HEK293 (cell line): ENCODE results near the gene FDX2.

Experiments used
- CTCF ChIA-PET: fragments of 350-600 bp; formaldehyde crosslinking; extraction: SDS; loops from one replicate; lab custom pipeline; 2021; ENCODE audit warnings: antibody characterized with exemption; lab: Yijun Ruan, JAX
- POLR2A ChIA-PET: fragments of 300-600 bp; formaldehyde crosslinking; extraction: SDS; loops from one replicate; lab custom pipeline; 2020; ENCODE audit warnings: antibody characterized with exemption, inconsistent platforms; lab: Yijun Ruan, JAX
- H3K27ac ChIP-seq: fragments of 200-500 bp; sonication (Bioruptor generic); 2 replicates; pipeline ENCODE4 v1.5.1; 2014; ENCODE audit warnings: low read depth, low read length, control low read depth, inconsistent platforms; ENCODE audit errors: extremely low read depth
- H3K36me3 ChIP-seq, 2 experiments: fragments of 200-500 bp in 1 of 2; sonication (Bioruptor generic) in 1 of 2; 1 replicate in 1 of 2; 2 replicates in 1 of 2; pipeline ENCODE4 v1.5.1; 2014 to 2017; ENCODE audit warnings: inconsistent platforms in 2 of 2, low read length in 2 of 2; ENCODE audit not compliant: control insufficient read depth in 2 of 2, insufficient read depth in 1 of 2
- H3K4me1 ChIP-seq: fragments of 200-500 bp; sonication (Bioruptor generic); 2 replicates; pipeline ENCODE4 v1.5.1; 2014; ENCODE audit warnings: mild to moderate bottlenecking, low read length, inconsistent platforms; ENCODE audit not compliant: control insufficient read depth, insufficient read depth
- H3K4me3 ChIP-seq: 2 replicates; pipeline ENCODE4 v1.5.1; 2011; ENCODE audit warnings: low read depth, mild to moderate bottlenecking, control low read depth, low read length, moderate library complexity
- H3K9me3 ChIP-seq: fragments of 200-500 bp; sonication (Bioruptor generic); 2 replicates; pipeline ENCODE4 v1.5.1; 2014; ENCODE audit warnings: low read depth, low read length, inconsistent platforms; ENCODE audit not compliant: control insufficient read depth, insufficient read depth
- GLI4 ChIP-seq: fragments of 450-650 bp; formaldehyde crosslinking; IDR thresholded peaks from 2 replicates; pipeline ENCODE4 v1.5.1; 2016; ENCODE audit warnings: missing biosample characterization, missing genetic modification characterization
- ZBTB48 ChIP-seq: fragments of 450-650 bp; formaldehyde crosslinking; IDR thresholded peaks from 2 replicates; pipeline ENCODE4 v1.5.1; 2016; ENCODE audit warnings: missing biosample characterization, missing genetic modification characterization
- ZNF112 ChIP-seq: fragments of 450-650 bp; formaldehyde crosslinking; IDR thresholded peaks from 2 replicates; pipeline ENCODE4 v1.5.0; 2017; ENCODE audit warnings: missing biosample characterization, missing genetic modification characterization
- ZNF202 ChIP-seq: fragments of 450-650 bp; formaldehyde crosslinking; IDR thresholded peaks from 2 replicates; pipeline ENCODE4 v1.5.1; 2016; ENCODE audit warnings: missing biosample characterization, missing genetic modification characterization, borderline replicate concordance
- ZNF513 ChIP-seq: fragments of 450-650 bp; IDR thresholded peaks from 2 replicates; pipeline ENCODE4 v1.5.1; 2018; ENCODE audit warnings: missing biosample characterization, missing genetic modification characterization
- TF ChIP-seq, protein P1 (sequence below): fragments of 450-650 bp; formaldehyde crosslinking; IDR thresholded peaks from 2 replicates; pipeline ENCODE4 v1.5.1; 2016; ENCODE audit warnings: missing biosample characterization, missing genetic modification characterization, low read depth
- TF ChIP-seq, protein P2 (sequence below): fragments of 450-650 bp; formaldehyde crosslinking; IDR thresholded peaks from 2 replicates; pipeline ENCODE4 v1.5.1; 2016; ENCODE audit warnings: missing biosample characterization, missing genetic modification characterization, borderline replicate concordance
- TF ChIP-seq, protein P3 (sequence below): fragments of 450-650 bp; formaldehyde crosslinking; IDR thresholded peaks from 2 replicates; pipeline ENCODE4 v1.5.1; 2016; ENCODE audit warnings: missing biosample characterization, missing genetic modification characterization
- TF ChIP-seq, protein P4 (sequence below): fragments of 450-650 bp; formaldehyde crosslinking; IDR thresholded peaks from 2 replicates; pipeline ENCODE4 v1.5.1; 2016; ENCODE audit warnings: missing biosample characterization, missing genetic modification characterization, borderline replicate concordance

The FDX2 gene

GRCh38 chr19:10327793-10328192 is 12.0 kb upstream of the FDX2 start:
- Histone ChIP-seq H3K36me3 (peaks cover 43 to 90% of the 10 kb centered on the region in 2 experiments; a peak in 2 of 3 replicates), H3K9me3 (no peaks in the 10 kb centered on the region), H3K4me1 (no peaks in the 10 kb centered on the region), H3K4me3 (no peak overlapping the region), H3K27ac (no peak overlapping the region)
- ChIA-PET CTCF (interaction anchor here (1.0 to 1.1 kb wide), 2 partner anchors 22 to 61 kb away, joined by 3 read pairs; no protein-coding TSS in a partner anchor), POLR2A (interaction anchor here (0.7 kb wide), 1 partner anchor 569 kb away, joined by 3 read pairs; no protein-coding TSS in a partner anchor)
- TF ChIP-seq, protein P1, sequence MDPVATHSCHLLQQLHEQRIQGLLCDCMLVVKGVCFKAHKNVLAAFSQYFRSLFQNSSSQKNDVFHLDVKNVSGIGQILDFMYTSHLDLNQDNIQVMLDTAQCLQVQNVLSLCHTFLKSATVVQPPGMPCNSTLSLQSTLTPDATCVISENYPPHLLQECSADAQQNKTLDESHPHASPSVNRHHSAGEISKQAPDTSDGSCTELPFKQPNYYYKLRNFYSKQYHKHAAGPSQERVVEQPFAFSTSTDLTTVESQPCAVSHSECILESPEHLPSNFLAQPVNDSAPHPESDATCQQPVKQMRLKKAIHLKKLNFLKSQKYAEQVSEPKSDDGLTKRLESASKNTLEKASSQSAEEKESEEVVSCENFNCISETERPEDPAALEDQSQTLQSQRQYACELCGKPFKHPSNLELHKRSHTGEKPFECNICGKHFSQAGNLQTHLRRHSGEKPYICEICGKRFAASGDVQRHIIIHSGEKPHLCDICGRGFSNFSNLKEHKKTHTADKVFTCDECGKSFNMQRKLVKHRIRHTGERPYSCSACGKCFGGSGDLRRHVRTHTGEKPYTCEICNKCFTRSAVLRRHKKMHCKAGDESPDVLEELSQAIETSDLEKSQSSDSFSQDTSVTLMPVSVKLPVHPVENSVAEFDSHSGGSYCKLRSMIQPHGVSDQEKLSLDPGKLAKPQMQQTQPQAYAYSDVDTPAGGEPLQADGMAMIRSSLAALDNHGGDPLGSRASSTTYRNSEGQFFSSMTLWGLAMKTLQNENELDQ (tag by site-specific recombination): no peak
- no peak for TF ChIP-seq ZNF112
- TF ChIP-seq ZNF202: no peak
- TF ChIP-seq, protein P2, sequence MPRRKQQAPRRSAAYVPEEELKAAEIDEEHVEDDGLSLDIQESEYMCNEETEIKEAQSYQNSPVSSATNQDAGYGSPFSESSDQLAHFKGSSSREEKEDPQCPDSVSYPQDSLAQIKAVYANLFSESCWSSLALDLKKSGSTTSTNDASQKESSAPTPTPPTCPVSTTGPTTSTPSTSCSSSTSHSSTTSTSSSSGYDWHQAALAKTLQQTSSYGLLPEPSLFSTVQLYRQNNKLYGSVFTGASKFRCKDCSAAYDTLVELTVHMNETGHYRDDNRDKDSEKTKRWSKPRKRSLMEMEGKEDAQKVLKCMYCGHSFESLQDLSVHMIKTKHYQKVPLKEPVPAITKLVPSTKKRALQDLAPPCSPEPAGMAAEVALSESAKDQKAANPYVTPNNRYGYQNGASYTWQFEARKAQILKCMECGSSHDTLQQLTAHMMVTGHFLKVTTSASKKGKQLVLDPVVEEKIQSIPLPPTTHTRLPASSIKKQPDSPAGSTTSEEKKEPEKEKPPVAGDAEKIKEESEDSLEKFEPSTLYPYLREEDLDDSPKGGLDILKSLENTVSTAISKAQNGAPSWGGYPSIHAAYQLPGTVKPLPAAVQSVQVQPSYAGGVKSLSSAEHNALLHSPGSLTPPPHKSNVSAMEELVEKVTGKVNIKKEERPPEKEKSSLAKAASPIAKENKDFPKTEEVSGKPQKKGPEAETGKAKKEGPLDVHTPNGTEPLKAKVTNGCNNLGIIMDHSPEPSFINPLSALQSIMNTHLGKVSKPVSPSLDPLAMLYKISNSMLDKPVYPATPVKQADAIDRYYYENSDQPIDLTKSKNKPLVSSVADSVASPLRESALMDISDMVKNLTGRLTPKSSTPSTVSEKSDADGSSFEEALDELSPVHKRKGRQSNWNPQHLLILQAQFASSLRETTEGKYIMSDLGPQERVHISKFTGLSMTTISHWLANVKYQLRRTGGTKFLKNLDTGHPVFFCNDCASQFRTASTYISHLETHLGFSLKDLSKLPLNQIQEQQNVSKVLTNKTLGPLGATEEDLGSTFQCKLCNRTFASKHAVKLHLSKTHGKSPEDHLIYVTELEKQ: no peak
- TF ChIP-seq, protein P3, sequence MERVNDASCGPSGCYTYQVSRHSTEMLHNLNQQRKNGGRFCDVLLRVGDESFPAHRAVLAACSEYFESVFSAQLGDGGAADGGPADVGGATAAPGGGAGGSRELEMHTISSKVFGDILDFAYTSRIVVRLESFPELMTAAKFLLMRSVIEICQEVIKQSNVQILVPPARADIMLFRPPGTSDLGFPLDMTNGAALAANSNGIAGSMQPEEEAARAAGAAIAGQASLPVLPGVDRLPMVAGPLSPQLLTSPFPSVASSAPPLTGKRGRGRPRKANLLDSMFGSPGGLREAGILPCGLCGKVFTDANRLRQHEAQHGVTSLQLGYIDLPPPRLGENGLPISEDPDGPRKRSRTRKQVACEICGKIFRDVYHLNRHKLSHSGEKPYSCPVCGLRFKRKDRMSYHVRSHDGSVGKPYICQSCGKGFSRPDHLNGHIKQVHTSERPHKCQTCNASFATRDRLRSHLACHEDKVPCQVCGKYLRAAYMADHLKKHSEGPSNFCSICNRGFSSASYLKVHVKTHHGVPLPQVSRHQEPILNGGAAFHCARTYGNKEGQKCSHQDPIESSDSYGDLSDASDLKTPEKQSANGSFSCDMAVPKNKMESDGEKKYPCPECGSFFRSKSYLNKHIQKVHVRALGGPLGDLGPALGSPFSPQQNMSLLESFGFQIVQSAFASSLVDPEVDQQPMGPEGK: no peak
- TF ChIP-seq GLI4 (tag by site-specific recombination): no peak
- no peak for TF ChIP-seq ZNF513
- TF ChIP-seq ZBTB48: no peak
- TF ChIP-seq, protein P4, sequence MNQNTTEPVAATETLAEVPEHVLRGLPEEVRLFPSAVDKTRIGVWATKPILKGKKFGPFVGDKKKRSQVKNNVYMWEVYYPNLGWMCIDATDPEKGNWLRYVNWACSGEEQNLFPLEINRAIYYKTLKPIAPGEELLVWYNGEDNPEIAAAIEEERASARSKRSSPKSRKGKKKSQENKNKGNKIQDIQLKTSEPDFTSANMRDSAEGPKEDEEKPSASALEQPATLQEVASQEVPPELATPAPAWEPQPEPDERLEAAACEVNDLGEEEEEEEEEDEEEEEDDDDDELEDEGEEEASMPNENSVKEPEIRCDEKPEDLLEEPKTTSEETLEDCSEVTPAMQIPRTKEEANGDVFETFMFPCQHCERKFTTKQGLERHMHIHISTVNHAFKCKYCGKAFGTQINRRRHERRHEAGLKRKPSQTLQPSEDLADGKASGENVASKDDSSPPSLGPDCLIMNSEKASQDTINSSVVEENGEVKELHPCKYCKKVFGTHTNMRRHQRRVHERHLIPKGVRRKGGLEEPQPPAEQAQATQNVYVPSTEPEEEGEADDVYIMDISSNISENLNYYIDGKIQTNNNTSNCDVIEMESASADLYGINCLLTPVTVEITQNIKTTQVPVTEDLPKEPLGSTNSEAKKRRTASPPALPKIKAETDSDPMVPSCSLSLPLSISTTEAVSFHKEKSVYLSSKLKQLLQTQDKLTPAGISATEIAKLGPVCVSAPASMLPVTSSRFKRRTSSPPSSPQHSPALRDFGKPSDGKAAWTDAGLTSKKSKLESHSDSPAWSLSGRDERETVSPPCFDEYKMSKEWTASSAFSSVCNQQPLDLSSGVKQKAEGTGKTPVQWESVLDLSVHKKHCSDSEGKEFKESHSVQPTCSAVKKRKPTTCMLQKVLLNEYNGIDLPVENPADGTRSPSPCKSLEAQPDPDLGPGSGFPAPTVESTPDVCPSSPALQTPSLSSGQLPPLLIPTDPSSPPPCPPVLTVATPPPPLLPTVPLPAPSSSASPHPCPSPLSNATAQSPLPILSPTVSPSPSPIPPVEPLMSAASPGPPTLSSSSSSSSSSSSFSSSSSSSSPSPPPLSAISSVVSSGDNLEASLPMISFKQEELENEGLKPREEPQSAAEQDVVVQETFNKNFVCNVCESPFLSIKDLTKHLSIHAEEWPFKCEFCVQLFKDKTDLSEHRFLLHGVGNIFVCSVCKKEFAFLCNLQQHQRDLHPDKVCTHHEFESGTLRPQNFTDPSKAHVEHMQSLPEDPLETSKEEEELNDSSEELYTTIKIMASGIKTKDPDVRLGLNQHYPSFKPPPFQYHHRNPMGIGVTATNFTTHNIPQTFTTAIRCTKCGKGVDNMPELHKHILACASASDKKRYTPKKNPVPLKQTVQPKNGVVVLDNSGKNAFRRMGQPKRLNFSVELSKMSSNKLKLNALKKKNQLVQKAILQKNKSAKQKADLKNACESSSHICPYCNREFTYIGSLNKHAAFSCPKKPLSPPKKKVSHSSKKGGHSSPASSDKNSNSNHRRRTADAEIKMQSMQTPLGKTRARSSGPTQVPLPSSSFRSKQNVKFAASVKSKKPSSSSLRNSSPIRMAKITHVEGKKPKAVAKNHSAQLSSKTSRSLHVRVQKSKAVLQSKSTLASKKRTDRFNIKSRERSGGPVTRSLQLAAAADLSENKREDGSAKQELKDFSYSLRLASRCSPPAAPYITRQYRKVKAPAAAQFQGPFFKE: no peak
